ENCODE data around the gene STX16.

STX16 gene

DNA sequence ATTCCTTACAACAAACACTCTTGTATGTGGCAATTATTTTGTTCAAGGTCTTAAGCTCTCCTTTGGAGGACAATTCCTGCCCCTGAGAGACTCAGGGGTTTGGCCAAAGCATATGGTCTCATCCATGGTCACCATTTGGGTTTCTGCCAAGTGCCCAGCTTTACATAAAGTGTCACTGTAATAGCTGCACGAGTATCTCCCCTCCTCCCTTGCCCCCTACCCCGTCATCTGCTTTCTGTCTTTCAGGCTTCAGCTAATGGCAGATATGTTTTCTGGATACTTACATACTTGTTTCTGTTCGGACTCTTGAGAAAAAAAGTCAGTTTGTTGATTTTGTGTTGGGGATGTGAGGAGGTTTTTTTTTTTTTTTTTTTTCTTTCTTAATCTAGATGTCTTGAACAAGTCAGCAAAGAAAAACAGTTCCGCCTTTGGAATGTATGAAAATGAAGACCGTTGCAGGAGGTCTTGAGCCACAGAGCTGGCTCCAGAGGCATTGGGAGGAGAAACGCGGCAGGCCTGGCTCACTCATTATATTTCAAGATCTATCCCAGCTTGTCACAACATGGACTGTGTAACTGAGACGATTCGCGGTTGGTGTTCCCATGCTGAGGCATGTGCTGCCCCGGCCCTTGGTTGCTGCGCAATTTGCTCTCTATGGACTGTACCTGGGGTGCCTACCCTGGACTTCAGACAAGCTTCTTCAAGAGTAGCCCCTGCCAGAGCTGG is 32.6 kb upstream of the STX16 start:
- Histone ChIP-seq H3K27me3 (ENCODE audit: control insufficient read depth in 5 of 5, insufficient read depth in 4 of 5, low read length in 5 of 5) (peaks cover 2 to 16% (median 8%) of the 10 kb centered on the region in 5 donors), H3K36me3 (ENCODE audit: control insufficient read depth in 5 of 5, insufficient read depth in 5 of 5, low read length in 5 of 5) (no peaks in the 10 kb centered on the region), H3K4me3 (ENCODE audit: low read depth in 1 of 5, low read length in 5 of 5) (no peak overlapping the region), H3K27ac (ENCODE audit: low read depth, low read length) (no peak overlapping the region), H3K9me3 (ENCODE audit: control insufficient read depth in 5 of 5, low read length in 5 of 5) (peaks cover 0 to 19% (median 3%) of the 10 kb centered on the region in 5 donors), H3K9ac (ENCODE audit: low read length in 5 of 5) (no peak overlapping the region), H3K4me1 (ENCODE audit: control insufficient read depth in 5 of 5, insufficient read depth in 5 of 5, low read length in 5 of 5) (peaks cover 0 to 1% (median 0%) of the 10 kb centered on the region in 5 donors)

DNA sequence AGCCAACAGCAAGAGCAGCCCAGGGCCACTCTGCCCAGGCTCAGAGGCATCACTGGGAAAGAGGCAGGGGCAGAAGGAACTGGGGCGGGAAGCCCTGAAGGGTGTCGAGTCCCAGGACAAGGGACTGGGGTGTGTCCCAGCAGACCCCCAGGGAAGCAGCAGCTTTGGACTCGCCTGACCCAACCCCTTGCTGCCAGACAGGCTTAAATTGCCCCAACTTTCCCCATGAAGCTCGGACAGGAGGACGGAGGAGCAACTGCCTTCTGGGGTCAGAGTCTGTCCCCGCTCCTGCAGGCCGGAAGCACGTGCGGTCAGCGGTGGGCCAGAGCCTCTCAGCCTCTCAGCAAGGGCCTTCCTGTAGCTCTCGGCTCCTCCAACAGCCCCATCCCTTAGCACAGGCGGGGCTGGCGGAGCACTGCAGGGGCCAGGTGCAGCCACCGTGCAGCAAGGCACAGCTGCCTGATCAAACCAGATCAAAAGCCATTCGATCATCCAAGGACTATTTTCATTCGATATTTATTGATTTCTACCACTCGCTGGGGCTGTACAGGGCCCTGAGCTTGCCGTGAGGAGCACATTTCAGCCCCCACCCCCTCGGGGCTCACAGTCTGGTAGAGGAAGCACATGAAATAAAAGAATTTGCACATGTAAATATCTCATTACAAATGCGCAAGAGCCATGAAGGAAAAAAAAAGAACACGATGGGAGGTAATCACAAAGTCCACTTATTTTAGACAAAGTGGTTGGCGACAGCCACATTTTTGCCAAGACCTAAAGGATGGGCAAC is 31.8 kb upstream of the STX16 start:
- Histone ChIP-seq H3K9ac (ENCODE audit: low read length in 5 of 5) (no peak overlapping the region), H3K4me1 (ENCODE audit: control insufficient read depth in 5 of 5, insufficient read depth in 5 of 5, low read length in 5 of 5) (peaks cover 0 to 6% (median 2%) of the 10 kb centered on the region in 5 donors), H3K27ac (ENCODE audit: low read depth, low read length) (no peak overlapping the region), H3K27me3 (ENCODE audit: control insufficient read depth in 5 of 5, insufficient read depth in 4 of 5, low read length in 5 of 5) (peaks cover 7 to 20% (median 8%) of the 10 kb centered on the region in 5 donors), H3K36me3 (ENCODE audit: control insufficient read depth in 5 of 5, insufficient read depth in 5 of 5, low read length in 5 of 5) (no peaks in the 10 kb centered on the region), H3K4me3 (ENCODE audit: low read depth in 1 of 5, low read length in 5 of 5) (no peak overlapping the region), H3K9me3 (ENCODE audit: control insufficient read depth in 5 of 5, low read length in 5 of 5) (peaks cover 0 to 19% (median 3%) of the 10 kb centered on the region in 5 donors)

- Histone ChIP-seq H3K9me3 (ENCODE audit: control insufficient read depth in 5 of 5, low read length in 5 of 5) (peaks cover 0 to 19% (median 3%) of the 10 kb centered on the region in 5 donors), H3K27me3 (ENCODE audit: control insufficient read depth in 5 of 5, insufficient read depth in 4 of 5, low read length in 5 of 5) (peaks cover 8 to 26% (median 10%) of the 10 kb centered on the region in 5 donors), H3K9ac (ENCODE audit: low read length in 5 of 5) (no peak overlapping the region), H3K4me3 (ENCODE audit: low read depth in 1 of 5, low read length in 5 of 5) (no peak overlapping the region), H3K27ac (ENCODE audit: low read depth, low read length) (no peak overlapping the region), H3K36me3 (ENCODE audit: control insufficient read depth in 5 of 5, insufficient read depth in 5 of 5, low read length in 5 of 5) (no peaks in the 10 kb centered on the region), H3K4me1 (ENCODE audit: control insufficient read depth in 5 of 5, insufficient read depth in 5 of 5, low read length in 5 of 5) (peaks cover 0 to 6% (median 2%) of the 10 kb centered on the region in 5 donors)
Observed at GRCh38 chr20:58619864-58620431, 31.1 kb upstream of the STX16 start.

- no peak overlapping the region for H3K4me3 ChIP-seq (ENCODE audit: low read depth in 1 of 5, low read length in 5 of 5)
- peaks cover 0 to 12% (median 3%) of the 10 kb centered on the region in 5 donors for H3K9me3 ChIP-seq (ENCODE audit: control insufficient read depth in 5 of 5, low read length in 5 of 5)
- H3K9ac ChIP-seq (ENCODE audit: low read length in 5 of 5): no peak overlapping the region
- H3K27ac ChIP-seq (ENCODE audit: low read depth, low read length): no peak overlapping the region
- peaks cover 0 to 6% (median 2%) of the 10 kb centered on the region in 5 donors for H3K4me1 ChIP-seq (ENCODE audit: control insufficient read depth in 5 of 5, insufficient read depth in 5 of 5, low read length in 5 of 5)
- H3K27me3 ChIP-seq (ENCODE audit: control insufficient read depth in 5 of 5, insufficient read depth in 4 of 5, low read length in 5 of 5): peaks cover 8 to 26% (median 10%) of the 10 kb centered on the region in 5 donors
- H3K36me3 ChIP-seq (ENCODE audit: control insufficient read depth in 5 of 5, insufficient read depth in 5 of 5, low read length in 5 of 5): no peaks in the 10 kb centered on the region
Observed at GRCh38 chr20:58621906-58622548, 29.1 kb upstream of the STX16 start.

GRCh38 chr20:58622671-58623578 is 28.2 kb upstream of the STX16 start:
- Histone ChIP-seq H3K9me3 (ENCODE audit: control insufficient read depth in 5 of 5, low read length in 5 of 5) (peaks cover 0 to 3% (median 0%) of the 10 kb centered on the region in 5 donors), H3K4me3 (ENCODE audit: low read depth in 1 of 5, low read length in 5 of 5) (no peak overlapping the region), H3K4me1 (ENCODE audit: control insufficient read depth in 5 of 5, insufficient read depth in 5 of 5, low read length in 5 of 5) (peaks cover 0 to 6% (median 2%) of the 10 kb centered on the region in 5 donors), H3K27ac (ENCODE audit: low read depth, low read length) (no peak overlapping the region), H3K36me3 (ENCODE audit: control insufficient read depth in 5 of 5, insufficient read depth in 5 of 5, low read length in 5 of 5) (no peaks in the 10 kb centered on the region), H3K9ac (ENCODE audit: low read length in 5 of 5) (no peak overlapping the region), H3K27me3 (ENCODE audit: control insufficient read depth in 5 of 5, insufficient read depth in 4 of 5, low read length in 5 of 5) (peaks cover 5 to 26% (median 10%) of the 10 kb centered on the region in 5 donors)

GRCh38 chr20:58623579-58624473 is 27.3 kb upstream of the STX16 start:
- no peak overlapping the region for H3K27ac ChIP-seq (ENCODE audit: low read depth, low read length)
- no peaks in the 10 kb centered on the region for H3K36me3 ChIP-seq (ENCODE audit: control insufficient read depth in 5 of 5, insufficient read depth in 5 of 5, low read length in 5 of 5)
- no peak overlapping the region for H3K9ac ChIP-seq (ENCODE audit: low read length in 5 of 5)
- peaks cover 3 to 26% (median 10%) of the 10 kb centered on the region in 5 donors for H3K27me3 ChIP-seq (ENCODE audit: control insufficient read depth in 5 of 5, insufficient read depth in 4 of 5, low read length in 5 of 5)
- H3K4me3 ChIP-seq (ENCODE audit: low read depth in 1 of 5, low read length in 5 of 5): no peak overlapping the region
- H3K4me1 ChIP-seq (ENCODE audit: control insufficient read depth in 5 of 5, insufficient read depth in 5 of 5, low read length in 5 of 5): peaks cover 0 to 6% (median 2%) of the 10 kb centered on the region in 5 donors
- peaks cover 0 to 3% (median 0%) of the 10 kb centered on the region in 5 donors for H3K9me3 ChIP-seq (ENCODE audit: control insufficient read depth in 5 of 5, low read length in 5 of 5)

DNA sequence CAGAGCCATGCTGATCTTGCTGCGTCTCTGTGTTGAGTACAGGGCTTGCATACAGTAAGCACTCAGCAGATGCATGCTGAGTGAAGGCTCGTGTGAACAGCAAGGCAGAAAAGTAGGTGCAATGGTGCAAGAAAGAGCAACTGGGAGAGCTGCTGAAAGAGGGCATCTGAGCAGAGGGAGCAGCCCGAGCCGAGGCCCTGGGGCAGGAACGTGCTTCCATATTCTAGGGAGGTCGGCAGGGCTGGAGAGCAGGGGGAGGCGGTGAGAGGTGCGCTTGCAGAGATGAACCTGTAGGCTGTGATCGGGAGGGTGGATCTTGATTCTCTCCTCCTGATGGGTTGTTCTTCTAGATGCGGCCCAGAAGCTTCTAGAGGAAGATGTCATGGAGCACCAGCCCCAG is 26.4 kb upstream of the STX16 start:
- H3K36me3 ChIP-seq (ENCODE audit: control insufficient read depth in 5 of 5, insufficient read depth in 5 of 5, low read length in 5 of 5): no peaks in the 10 kb centered on the region
- peaks cover 3 to 26% (median 10%) of the 10 kb centered on the region in 5 donors for H3K27me3 ChIP-seq (ENCODE audit: control insufficient read depth in 5 of 5, insufficient read depth in 4 of 5, low read length in 5 of 5)
- peaks cover 0 to 6% (median 2%) of the 10 kb centered on the region in 5 donors for H3K4me1 ChIP-seq (ENCODE audit: control insufficient read depth in 5 of 5, insufficient read depth in 5 of 5, low read length in 5 of 5)
- no peak overlapping the region for H3K27ac ChIP-seq (ENCODE audit: low read depth, low read length)
- no peak overlapping the region for H3K4me3 ChIP-seq (ENCODE audit: low read depth in 1 of 5, low read length in 5 of 5)
- H3K9me3 ChIP-seq (ENCODE audit: control insufficient read depth in 5 of 5, low read length in 5 of 5): peaks cover 0 to 3% (median 0%) of the 10 kb centered on the region in 5 donors
- H3K9ac ChIP-seq (ENCODE audit: low read length in 5 of 5): no peak overlapping the region

GRCh38 chr20:58625585-58625984 is 25.5 kb upstream of the STX16 start:
- H3K27ac ChIP-seq (ENCODE audit: low read depth, low read length): no peak overlapping the region
- H3K9ac ChIP-seq (ENCODE audit: low read length in 5 of 5): no peak overlapping the region
- H3K4me3 ChIP-seq (ENCODE audit: low read depth in 1 of 5, low read length in 5 of 5): no peak overlapping the region
- H3K36me3 ChIP-seq (ENCODE audit: control insufficient read depth in 5 of 5, insufficient read depth in 5 of 5, low read length in 5 of 5): no peaks in the 10 kb centered on the region
- H3K27me3 ChIP-seq (ENCODE audit: control insufficient read depth in 5 of 5, insufficient read depth in 4 of 5, low read length in 5 of 5): peaks cover 1 to 25% (median 10%) of the 10 kb centered on the region in 5 donors
- peaks cover 0 to 3% (median 0%) of the 10 kb centered on the region in 5 donors for H3K9me3 ChIP-seq (ENCODE audit: control insufficient read depth in 5 of 5, low read length in 5 of 5)
- peaks cover 0 to 6% (median 2%) of the 10 kb centered on the region in 5 donors for H3K4me1 ChIP-seq (ENCODE audit: control insufficient read depth in 5 of 5, insufficient read depth in 5 of 5, low read length in 5 of 5)

All from subcutaneous abdominal adipose tissue (tissue), 5 donors.